BE2C (cell line): Measurements from ENCODE around the gene SAMHD1. TPM values are rescaled to one million over a fixed set of nuclear protein-coding genes. Genes with fewer than 3 reads are reported as not detected.
"Not testable (repeated sequence)": the region's sequence is repeated elsewhere in the genome, so short reads cannot be mapped to it uniquely, and the experiment has no call there.

ENCODE experiments used
- DNase-seq: peaks from one replicate; pipeline ENCODE4 v3.0.0-alpha.2; 2020
- H3K27me3 ChIP-seq: fragments of 250-450 bp; sonication (Bioruptor Pico); 2 replicates; pipeline ENCODE4 v1.5.1; 2020; ENCODE audit warnings: mild to moderate bottlenecking
- H3K36me3 ChIP-seq: fragments of 250-450 bp; sonication (Bioruptor Pico); 2 replicates; pipeline ENCODE4 v1.5.1; 2020; ENCODE audit warnings: mild to moderate bottlenecking
- H3K4me1 ChIP-seq: fragments of 250-450 bp; sonication (Bioruptor Pico); 2 replicates; pipeline ENCODE4 v1.5.1; 2020
- H3K4me3 ChIP-seq: 2 replicates; pipeline ENCODE4 v1.5.1; 2011; ENCODE audit warnings: low read depth, low read length
- H3K9me3 ChIP-seq: fragments of 250-450 bp; sonication (Bioruptor Pico); 2 replicates; pipeline ENCODE4 v1.5.1; 2020
- CTCF ChIP-seq: IDR thresholded peaks from 2 replicates; pipeline ENCODE4 v1.5.1; 2012; ENCODE audit warnings: mild to moderate bottlenecking, low read depth, low read length
- polyA plus RNA-seq: library from polyadenylated mRNA; unstranded; fragments of >200 nt; gene quantifications from one replicate; pipeline ENCODE4 v1.2.1, GENCODE V29; 2012; ENCODE audit warnings: low read depth, missing spikeins; ENCODE audit not compliant: insufficient read length, insufficient read depth

SAMHD1 gene
- polyA plus RNA-seq, result 10.7 TPM

- Histone ChIP-seq H3K4me3 (peak within 1 kb of the TSS; percentile 98), H3K27me3 (no peaks in the 10 kb centered on the region), H3K9me3 (no peaks in the 10 kb centered on the region), H3K4me1 (no peaks in the 10 kb centered on the region), H3K36me3 (no peaks in the 10 kb centered on the region)
- DNase-seq, result peak; percentile 98
- no peak for TF ChIP-seq CTCF
Measured at GRCh38 chr20:36951198-36951978, at the start of gene SAMHD1. TSS of gene SAMHD1 (minus strand) at chr20:36951708. CDS start at chr20:36951643, 65 bp downstream.

GRCh38 chr20:37000171-37000570 lies 48.7 kb upstream of the SAMHD1 start:
- H3K27me3 ChIP-seq, H3K9me3 ChIP-seq, DNase-seq, H3K4me1 ChIP-seq, H3K4me3 ChIP-seq: not testable (repeated sequence)
- H3K36me3 ChIP-seq, result peaks cover 18% of the 10 kb centered on the region

- no peaks in the 10 kb centered on the region for H3K4me1 ChIP-seq
- no peaks in the 10 kb centered on the region for H3K27me3 ChIP-seq
- H3K9me3 ChIP-seq, result no peaks in the 10 kb centered on the region
- peaks cover 22% of the 10 kb centered on the region for H3K36me3 ChIP-seq
- no peak for TF ChIP-seq CTCF
- DNase-seq, result no peak
- H3K4me3 ChIP-seq, result no peak overlapping the region
Measured at GRCh38 chr20:36998652-36999051, 47.1 kb upstream of the SAMHD1 start.

GRCh38 chr20:36997121-36997520 lies 45.6 kb upstream of the SAMHD1 start:
- peaks cover 15% of the 10 kb centered on the region; the same call in 1 of the 2 replicates for H3K36me3 ChIP-seq
- no peaks in the 10 kb centered on the region for H3K4me1 ChIP-seq
- TF ChIP-seq CTCF, result no peak
- no peak overlapping the region for H3K4me3 ChIP-seq
- DNase-seq, result no peak
- H3K9me3 ChIP-seq, result no peaks in the 10 kb centered on the region
- no peaks in the 10 kb centered on the region for H3K27me3 ChIP-seq

GRCh38 chr20:36994221-36994620 lies 42.7 kb upstream of the SAMHD1 start:
- not testable (repeated sequence) for DNase-seq, H3K4me1 ChIP-seq, H3K4me3 ChIP-seq, H3K27me3 ChIP-seq, H3K9me3 ChIP-seq
- peaks cover 15% of the 10 kb centered on the region; the same call in 1 of the 2 replicates for H3K36me3 ChIP-seq

GRCh38 chr20:36992802-36993334 lies 41.4 kb upstream of the SAMHD1 start:
- no peak for DNase-seq
- no peak overlapping the region for H3K4me3 ChIP-seq
- peaks cover 4% of the 10 kb centered on the region; the same call in 1 of the 2 replicates for H3K4me1 ChIP-seq
- TF ChIP-seq CTCF, result no peak
- no peaks in the 10 kb centered on the region for H3K27me3 ChIP-seq
- no peaks in the 10 kb centered on the region for H3K9me3 ChIP-seq
- peaks cover 10% of the 10 kb centered on the region; the same call in 1 of the 2 replicates for H3K36me3 ChIP-seq

- no peaks in the 10 kb centered on the region for H3K27me3 ChIP-seq
- H3K9me3 ChIP-seq, result no peaks in the 10 kb centered on the region
- TF ChIP-seq CTCF, result no peak
- H3K4me1 ChIP-seq, result peaks cover 4% of the 10 kb centered on the region; the same call in 1 of the 2 replicates
- H3K36me3 ChIP-seq, result peaks cover 10% of the 10 kb centered on the region; the same call in 1 of the 2 replicates
- no peak overlapping the region for H3K4me3 ChIP-seq
- DNase-seq, result no peak
Measured at GRCh38 chr20:36991703-36992102, 40.2 kb upstream of the SAMHD1 start.
